K562 (cell line): Measurements from ENCODE around the gene RGS14. TPM values are rescaled to one million over a fixed set of nuclear protein-coding genes. Genes with fewer than 3 reads are reported as not detected.

Experiments
- BRF1 ChIP-seq: IDR thresholded peaks from 3 replicates; pipeline ENCODE4 v1.6.1; 2011; ENCODE audit warnings: borderline replicate concordance, mild to moderate bottlenecking; ENCODE audit not compliant: insufficient read length; ENCODE audit errors: extremely low read depth
- EGR1 ChIP-seq: fragments of 450-650 bp; conservative IDR thresholded peaks from 2 replicates; pipeline ENCODE4 v1.6.1; 2017; ENCODE audit warnings: mild to moderate bottlenecking
- FOS ChIP-seq: IDR thresholded peaks from 3 replicates; pipeline ENCODE4 v1.6.1; 2011; ENCODE audit not compliant: insufficient read length; ENCODE audit errors: extremely low read depth
- JUND ChIP-seq, 2 experiments: IDR thresholded peaks; 2 replicates in 1 of 2; 3 replicates in 1 of 2; pipeline ENCODE4 v1.6.1; 2011; ENCODE audit warnings: borderline replicate concordance in 2 of 2, low read depth in 2 of 2, low read length in 2 of 2, improper control_type of control experiment in 1 of 2, missing biosample characterization in 1 of 2, missing genetic modification characterization in 1 of 2, missing genetic modification reagents in 1 of 2
- KDM1A ChIP-seq, 2 experiments: fragments of 450-650 bp; IDR thresholded peaks; 2 replicates each; pipeline ENCODE4 v1.6.1; 2016; ENCODE audit warnings: mild to moderate bottlenecking in 2 of 2
- MBD1 ChIP-seq: fragments of 250-450 bp; sonication (Bioruptor Pico); IDR thresholded peaks from 2 replicates; pipeline ENCODE4 v1.8.0; 2022; ENCODE audit warnings: inconsistent platforms
- MED1 ChIP-seq: sonication (generic); formaldehyde crosslinking; IDR thresholded peaks from 2 replicates; pipeline ENCODE4 v1.8.1; 2023; ENCODE audit warnings: missing genetic modification reagents, borderline replicate concordance
- MTA2 ChIP-seq: fragments of 450-650 bp; IDR thresholded peaks from 2 replicates; pipeline ENCODE4 v1.6.1; 2016; ENCODE audit warnings: low read depth
- NR2C1 ChIP-seq, 2 experiments: fragments of 450-650 bp; IDR thresholded peaks; 2 replicates each; pipeline ENCODE4 v1.6.1; 2017; ENCODE audit warnings: mild to moderate bottlenecking in 2 of 2, antibody characterized with exemption in 1 of 2, inconsistent platforms in 1 of 2, missing compliant biosample characterization in 1 of 2, missing genetic modification characterization in 1 of 2
- NR2F6 ChIP-seq: fragments of 450-650 bp; formaldehyde crosslinking; IDR thresholded peaks from 2 replicates; pipeline ENCODE4 v1.4.0; 2020; ENCODE audit warnings: mild to moderate bottlenecking
- PHTF2 ChIP-seq: fragments of 250-450 bp; sonication (Bioruptor Pico); IDR thresholded peaks from 2 replicates; pipeline ENCODE4 v1.5.0; 2021; ENCODE audit warnings: mild to moderate bottlenecking
- PPARD ChIP-seq: fragments of 250-450 bp; sonication (Bioruptor Pico); IDR thresholded peaks from 2 replicates; pipeline ENCODE4 v1.8.0; 2022; ENCODE audit warnings: inconsistent platforms, mild to moderate bottlenecking, moderate library complexity
- RBBP5 ChIP-seq: fragments of 200-600 bp; sonication (generic); IDR thresholded peaks from 2 replicates; pipeline ENCODE4 v1.6.1; 2012; ENCODE audit warnings: borderline replicate concordance, mild to moderate bottlenecking, low read length, control low read depth, inconsistent platforms; ENCODE audit not compliant: insufficient read depth, poor library complexity, severe bottlenecking
- SP2 ChIP-seq: IDR thresholded peaks from 2 replicates; pipeline ENCODE4 v1.6.1; 2011; ENCODE audit warnings: mild to moderate bottlenecking, low read depth, low read length, moderate library complexity; ENCODE audit not compliant: poor library complexity, severe bottlenecking; ENCODE audit errors: extremely low read depth
- STAT5A ChIP-seq: IDR thresholded peaks from 2 replicates; pipeline ENCODE4 v1.6.1; 2012; ENCODE audit warnings: low read length, inconsistent platforms, borderline replicate concordance
- TAF15 ChIP-seq: fragments of 200-400 bp; formaldehyde crosslinking; IDR thresholded peaks from 2 replicates; pipeline ENCODE4 v1.6.1; 2017; ENCODE audit warnings: mild to moderate bottlenecking, low read depth, low read length, moderate library complexity
- U2AF1 ChIP-seq: fragments of 200-400 bp; formaldehyde crosslinking; optimal IDR thresholded peaks from 2 replicates; pipeline ENCODE3; 2017; ENCODE audit warnings: mild to moderate bottlenecking, low read depth, low read length, moderate library complexity
- ZBED1 ChIP-seq: IDR thresholded peaks from 2 replicates; pipeline ENCODE4 v1.6.1; 2014
- ZNF23 ChIP-seq: fragments of 250-450 bp; sonication (Bioruptor Pico); IDR thresholded peaks from 2 replicates; pipeline ENCODE4 v1.4.0; 2020; ENCODE audit warnings: mild to moderate bottlenecking
- ZNF431 ChIP-seq: sonication (generic); formaldehyde crosslinking; IDR thresholded peaks from 2 replicates; pipeline ENCODE4 v1.8.0; 2022; ENCODE audit warnings: mild to moderate bottlenecking, missing genetic modification reagents
- ZNF449 ChIP-seq: fragments of 250-450 bp; sonication (Bioruptor Pico); IDR thresholded peaks from 2 replicates; pipeline ENCODE4 v1.8.0; 2022; ENCODE audit warnings: moderate library complexity, mild to moderate bottlenecking, inconsistent platforms
- ZNF561 ChIP-seq: fragments of 450-650 bp; formaldehyde crosslinking; conservative IDR thresholded peaks from 2 replicates; pipeline ENCODE4 v1.4.0; 2020; ENCODE audit warnings: mild to moderate bottlenecking, moderate library complexity
- ZNF830 ChIP-seq: fragments of 250-450 bp; sonication (Bioruptor Pico); IDR thresholded peaks from 2 replicates; pipeline ENCODE4 v1.5.0; 2021; ENCODE audit warnings: mild to moderate bottlenecking
- ZSCAN29 ChIP-seq: fragments of 450-650 bp; IDR thresholded peaks from 2 replicates; pipeline ENCODE4 v1.6.1; 2017
- polyA plus RNA-seq, 8 experiments: library from polyadenylated mRNA; depleted of rRNA in 4 of 8; stranded (reverse) in 5 of 8; unstranded in 3 of 8; fragments of >200 nt; fragmentation: Nextera tagmentation in 2 of 8; fragmentation: Illumina TruSeq in 1 of 8; extraction: Ambion mirVana in 2 of 8; extraction: Trizol in 1 of 8; gene quantifications; 2 replicates each; pipeline versions ENCODE4 v1.2.1 to v1.2.3, GENCODE V29; 2011 to 2014; ENCODE audit warnings: inconsistent platforms in 1 of 8, missing spikeins in 1 of 8
- total RNA-seq, 7 experiments: library from RNA; depleted of rRNA in 6 of 7; stranded (reverse); fragments of >200 nt in 6 of 7; fragmentation: Illumina TruSeq in 2 of 7; extraction: Trizol in 2 of 7; gene quantifications; 2 replicates each; pipeline versions ENCODE4 v1.2.1 to v1.2.3, GENCODE V29; 2011 to 2021; ENCODE audit warnings: low replicate concordance in 1 of 7

The RGS14 gene
- total and polyA plus RNA-seq, 9 of the 15 experiments (the other 6 are each of a cell fraction or from before 2014, with no cell fraction given), result 0.28 to 75.9 (median 34.5) TPM

GRCh38 chr5:177311723-177312648, 45.7 kb upstream of the RGS14 start, which contains the start of gene MXD3 (continued):
- TF ChIP-seq MBD1 (CRISPR knock-in tag) (no peak), MTA2 (no peak), ZBED1 (peak; percentile 95), NR2F6 (CRISPR knock-in tag) (no peak), TAF15 (no peak), KDM1A (IDR thresholded peaks at IDR 0.05) (no peak), ZNF830 (CRISPR knock-in tag) (no peak), ZNF431 (CRISPR knock-in tag) (no peak), STAT5A (no peak), MED1 (CRISPR knock-in tag) (no peak), PHTF2 (CRISPR knock-in tag) (no peak), NR2C1 (IDR thresholded peaks at IDR 0.05) (no peak), NR2C1 (tag; IDR thresholded peaks at IDR 0.05) (no peak), ZSCAN29 (no peak), EGR1 (peak; percentile 85), RBBP5 (peak; percentile 21), PPARD (no peak), ZNF561 (CRISPR knock-in tag) (no peak), BRF1 (no peak), FOS (peak; percentile 71), ZNF449 (no peak), ZNF23 (CRISPR knock-in tag) (no peak), JUND (IDR thresholded peaks at IDR 0.05; ENCODE audit: borderline replicate concordance, low read depth, low read length) (peak; percentile 62; the same call in 1 of the 2 replicates), JUND (tag; IDR thresholded peaks at IDR 0.05; ENCODE audit: borderline replicate concordance, low read depth, low read length) (peak; percentile 13; the same call in 1 of the 3 replicates), SP2 (no peak), U2AF1 (no peak)
